ENCODE measurements around the gene TBC1D16.

TBC1D16 gene

DNA sequence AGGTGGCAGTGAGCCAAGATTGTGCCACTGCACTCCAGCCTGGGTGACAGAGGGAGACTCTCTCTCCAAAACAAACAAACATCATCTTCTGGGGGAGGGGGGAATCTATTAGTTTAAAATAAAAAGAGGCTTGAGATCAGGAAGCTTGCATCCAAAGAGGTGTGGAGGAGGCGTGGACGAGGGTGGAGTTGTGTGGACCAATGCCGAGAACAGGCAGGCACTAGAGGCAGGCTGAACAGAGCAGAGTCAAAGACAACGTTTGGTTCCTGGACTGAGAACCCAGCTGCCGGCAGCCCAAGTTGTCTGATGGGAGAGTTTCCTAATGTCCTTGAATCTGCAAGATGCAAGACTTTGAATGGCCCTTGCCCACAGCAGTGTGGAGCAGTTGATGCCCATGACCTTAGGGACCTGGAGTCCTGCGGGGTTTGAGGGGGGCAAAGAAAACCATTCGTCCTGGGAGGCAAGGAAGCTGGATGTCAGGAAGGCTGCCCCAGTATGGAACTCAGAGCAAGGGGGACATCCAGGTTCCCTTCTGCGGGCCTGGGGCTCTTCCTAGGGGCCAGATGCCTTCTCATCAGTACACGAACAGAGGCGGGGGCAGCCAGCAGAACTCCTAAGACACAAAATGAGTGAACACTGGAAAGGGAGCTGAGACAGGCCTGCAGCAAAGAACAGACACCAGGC is 9.2 kb downstream of the TBC1D16 start:
- no peak for DNase-seq (ENCODE audit: low spot score)
- FAIRE-seq = no peak

- DNase-seq (ENCODE audit: low spot score) (no peak), FAIRE-seq (no peak)
Observed at GRCh38 chr17:80025796-80026195, 9.9 kb downstream of the TBC1D16 start.

- DNase-seq (ENCODE audit: low spot score) (no peak), FAIRE-seq (no peak)
Observed at GRCh38 chr17:80025140-80025539, 10.5 kb downstream of the TBC1D16 start.

DNA sequence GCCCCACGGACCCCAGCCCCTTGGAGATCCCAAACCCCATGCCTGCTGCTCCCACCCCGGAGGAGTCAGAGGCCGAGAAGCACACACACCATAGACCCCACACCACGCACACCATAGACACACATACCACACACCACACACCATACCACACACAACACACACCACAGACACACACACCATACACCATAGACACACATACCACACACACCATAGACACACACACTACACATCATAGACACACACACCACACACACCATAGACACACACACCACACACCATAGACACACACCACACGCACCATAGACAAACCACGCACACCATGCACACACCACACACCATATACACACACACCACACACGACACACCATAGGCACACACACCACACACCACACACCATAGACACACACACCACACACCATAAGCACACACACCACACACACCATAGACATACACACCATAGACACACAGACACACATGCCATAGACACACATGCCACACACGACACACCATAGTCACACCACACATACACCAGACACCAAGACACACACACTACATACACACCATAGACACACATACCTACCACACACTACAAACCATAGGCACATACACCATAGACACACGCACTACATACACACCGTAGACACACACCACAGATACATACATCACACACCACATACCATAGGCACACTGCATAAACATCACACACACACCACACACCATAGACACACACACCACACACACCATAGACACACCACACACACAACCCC is 11.3 kb downstream of the TBC1D16 start:
- no peak for DNase-seq (ENCODE audit: low spot score)
- FAIRE-seq = peak; percentile 100

GRCh38 chr17:80023481-80024205 is 12.0 kb downstream of the TBC1D16 start:
- DNase-seq (ENCODE audit: low spot score) = no peak
- no peak for FAIRE-seq

- FAIRE-seq (peak; percentile 99), DNase-seq (ENCODE audit: low spot score) (no peak)
Observed at GRCh38 chr17:80021600-80021999, 14.1 kb downstream of the TBC1D16 start.

GRCh38 chr17:80018917-80019651 is 16.6 kb downstream of the TBC1D16 start:
- no peak for DNase-seq (ENCODE audit: low spot score)
- FAIRE-seq = no peak

DNA sequence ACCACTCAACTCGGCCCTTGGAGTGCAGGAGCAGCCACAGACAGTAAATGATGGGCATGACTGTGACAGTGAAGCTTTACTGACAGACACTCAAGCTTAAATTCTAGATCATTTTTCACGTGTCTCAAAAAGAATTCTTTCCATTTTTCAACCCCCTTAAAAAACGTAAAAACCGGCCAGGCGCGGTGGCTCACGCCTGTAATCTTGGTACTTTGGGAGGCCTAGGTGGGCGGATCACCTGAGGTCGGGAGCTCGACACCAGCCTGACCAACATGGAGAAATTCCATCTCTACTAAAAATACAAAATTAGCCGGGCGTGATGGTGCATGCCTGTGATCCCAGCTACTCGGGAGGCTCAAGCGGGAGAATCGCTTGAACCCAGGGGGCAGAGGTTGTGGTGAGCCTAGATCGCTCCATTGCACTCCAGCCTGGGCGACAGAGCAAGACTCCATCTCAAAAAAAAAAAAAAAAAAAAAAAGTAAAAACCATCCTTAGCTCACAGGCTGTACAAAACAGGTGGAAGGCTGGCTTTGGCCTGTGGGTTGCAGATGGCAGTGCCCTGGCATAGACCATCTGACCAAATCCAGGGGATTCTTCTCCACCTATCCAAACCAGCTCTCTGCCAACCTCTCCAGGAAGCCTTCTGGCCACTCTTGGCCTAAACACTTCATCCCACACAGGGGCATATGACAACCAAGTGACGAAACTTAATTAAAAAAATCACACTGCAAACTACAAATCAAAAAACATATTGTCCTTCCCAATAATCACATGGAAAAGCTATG is 18.3 kb downstream of the TBC1D16 start:
- FAIRE-seq = no peak
- DNase-seq (ENCODE audit: low spot score) = no peak

DNA sequence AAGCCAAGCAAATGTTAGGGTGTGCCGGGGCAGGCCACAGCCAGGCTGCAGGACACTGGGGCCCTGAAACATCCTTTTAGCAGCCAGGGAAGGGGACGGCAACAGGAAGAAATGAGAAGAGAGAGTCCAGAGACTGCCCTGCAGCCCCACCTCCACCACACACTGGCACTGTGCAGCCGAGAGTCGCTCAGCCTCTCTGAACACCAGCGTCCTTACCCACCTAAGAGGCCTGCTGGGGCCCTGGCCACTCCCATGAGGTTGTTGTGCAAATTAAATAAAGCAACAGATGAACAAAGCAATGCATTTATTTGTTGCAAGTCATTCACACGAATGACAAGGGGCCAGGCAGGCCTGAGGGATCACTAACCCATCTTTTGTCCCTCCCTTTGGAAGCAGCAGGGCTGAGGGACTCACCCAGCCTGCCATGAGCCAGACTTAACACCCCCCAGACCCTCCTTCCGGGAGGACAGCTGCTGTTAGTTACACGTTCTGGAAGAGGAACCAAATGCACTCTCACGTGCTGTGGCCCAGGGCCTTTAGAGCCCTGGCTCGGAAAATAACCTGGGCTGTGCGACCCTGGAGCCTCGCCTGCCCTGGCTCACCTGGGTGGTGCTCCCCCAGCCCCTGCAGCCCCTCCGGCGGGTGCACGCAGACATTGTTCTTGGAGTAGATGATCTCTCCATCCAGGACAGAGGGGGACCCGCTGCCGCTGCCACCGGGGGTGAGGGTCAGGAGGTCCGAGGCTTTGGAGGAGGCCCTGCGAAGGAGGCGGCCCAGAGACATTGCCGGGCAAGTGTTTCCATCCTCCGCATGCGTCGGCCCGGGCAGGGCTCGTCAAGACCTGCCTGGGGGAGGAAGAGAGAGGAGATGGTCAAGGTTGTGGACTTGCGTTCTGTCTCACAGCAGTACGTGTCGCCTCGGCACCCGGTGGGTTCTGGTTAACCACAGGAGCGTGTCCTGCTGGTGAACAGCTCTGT is 22.6 kb downstream of the TBC1D16 start:
- DNase-seq (ENCODE audit: low spot score) (no peak), FAIRE-seq (peak; percentile 69)

DNA sequence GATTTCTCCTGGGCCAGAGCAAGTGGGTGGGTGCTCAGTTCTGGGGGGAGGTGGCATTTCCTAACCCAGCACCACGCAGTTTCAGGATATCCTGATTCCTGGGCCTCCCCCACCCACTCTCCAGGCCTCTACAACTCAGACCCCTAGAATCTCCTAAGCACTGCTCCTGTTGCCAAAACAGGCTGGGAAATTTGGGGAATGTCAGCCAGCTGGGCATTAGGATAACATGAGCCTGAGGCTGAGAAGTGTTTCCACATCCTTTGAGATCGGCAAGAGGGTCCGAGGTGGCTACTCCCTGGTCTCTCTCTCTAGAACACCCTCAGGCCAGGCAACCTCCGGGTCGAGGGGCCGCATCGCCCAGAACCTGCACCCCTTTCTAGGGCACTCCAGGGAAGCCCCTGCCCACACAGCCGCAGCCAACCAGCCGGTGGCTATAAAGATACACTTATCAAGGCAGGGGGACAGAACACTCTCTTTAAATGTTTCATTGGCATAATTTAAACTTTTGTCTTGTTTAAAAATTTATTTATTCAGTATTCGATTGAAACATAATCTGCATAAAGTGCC is 23.6 kb downstream of the TBC1D16 start:
- FAIRE-seq = no peak
- DNase-seq (ENCODE audit: low spot score) = no peak

GRCh38 chr17:80010283-80010858 is 25.3 kb downstream of the TBC1D16 start:
- no peak for FAIRE-seq
- DNase-seq (ENCODE audit: low spot score) = no peak

DNA sequence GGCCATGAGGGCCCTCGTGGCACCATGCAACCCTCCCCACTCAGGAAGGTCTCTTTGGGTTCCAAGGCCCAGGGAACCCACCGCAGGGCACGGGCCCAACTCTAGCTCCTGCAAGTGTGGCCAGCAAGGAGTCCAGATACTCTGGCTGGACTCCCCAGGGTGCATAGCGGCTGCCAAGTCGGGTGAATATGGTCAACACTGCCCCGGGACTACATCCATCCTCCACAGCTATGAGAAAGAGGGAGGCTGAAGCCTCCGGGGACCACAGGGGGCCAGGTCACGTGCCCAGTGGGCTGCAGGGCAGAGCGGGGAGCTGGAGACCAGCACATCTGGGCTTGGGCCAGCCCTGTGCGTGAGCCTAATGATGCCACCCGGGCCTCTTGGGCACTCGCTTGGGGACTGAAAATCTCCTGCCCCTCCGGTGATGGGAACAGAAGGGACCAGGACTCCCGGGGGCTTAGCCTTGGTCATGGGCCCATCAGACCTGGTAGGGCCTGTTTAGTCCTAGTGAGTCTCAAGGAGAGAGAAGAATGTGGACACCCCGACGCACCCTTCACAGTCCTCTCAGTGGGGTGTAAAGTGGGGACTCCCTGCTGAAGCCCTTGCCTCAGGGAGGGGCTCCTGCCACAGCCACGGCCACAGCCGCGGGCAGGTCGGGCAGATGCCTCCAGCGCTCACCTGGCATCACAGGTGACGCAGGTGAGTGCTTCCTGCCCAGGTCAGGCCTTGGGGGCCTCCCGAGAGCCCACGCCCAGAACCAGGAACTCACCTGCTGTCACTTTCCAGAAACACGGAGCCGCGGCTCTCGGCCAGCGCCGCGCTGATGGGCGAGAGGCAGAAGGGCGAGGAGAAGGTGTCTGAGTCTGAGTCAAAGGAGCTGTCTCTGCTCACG is 26.0 kb downstream of the TBC1D16 start:
- FAIRE-seq = no peak
- no peak for DNase-seq (ENCODE audit: low spot score)

- no peak for FAIRE-seq
- no peak for DNase-seq (ENCODE audit: low spot score)
Observed at GRCh38 chr17:80008848-80009247, 26.8 kb downstream of the TBC1D16 start.

DNA sequence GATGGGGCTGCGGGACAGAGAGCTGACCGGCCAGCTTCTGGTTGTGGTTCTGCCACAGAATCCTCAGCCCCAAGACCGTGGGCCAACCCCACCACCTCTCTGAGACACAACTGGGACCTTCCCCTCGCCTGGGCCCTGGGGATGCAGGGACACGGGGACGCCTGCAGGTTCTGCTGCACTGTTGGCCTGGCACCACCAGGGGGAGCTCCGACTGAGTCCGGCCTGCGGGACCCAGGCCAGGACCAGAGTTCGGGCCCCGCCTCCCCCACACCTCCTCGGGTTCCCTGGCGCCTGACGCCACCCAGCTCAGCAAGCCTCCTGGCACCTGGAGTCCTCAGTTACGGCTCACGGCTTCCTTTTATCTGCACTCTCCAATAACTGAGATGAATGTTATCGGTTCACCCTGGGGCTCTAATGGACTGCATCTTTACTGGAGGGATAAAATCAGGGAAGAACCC is 27.3 kb downstream of the TBC1D16 start:
- FAIRE-seq = no peak
- peak; percentile 93 for DNase-seq (ENCODE audit: low spot score)

GRCh38 chr17:80007939-80008338 is 27.7 kb downstream of the TBC1D16 start:
- no peak for FAIRE-seq
- no peak for DNase-seq (ENCODE audit: low spot score)

DNA sequence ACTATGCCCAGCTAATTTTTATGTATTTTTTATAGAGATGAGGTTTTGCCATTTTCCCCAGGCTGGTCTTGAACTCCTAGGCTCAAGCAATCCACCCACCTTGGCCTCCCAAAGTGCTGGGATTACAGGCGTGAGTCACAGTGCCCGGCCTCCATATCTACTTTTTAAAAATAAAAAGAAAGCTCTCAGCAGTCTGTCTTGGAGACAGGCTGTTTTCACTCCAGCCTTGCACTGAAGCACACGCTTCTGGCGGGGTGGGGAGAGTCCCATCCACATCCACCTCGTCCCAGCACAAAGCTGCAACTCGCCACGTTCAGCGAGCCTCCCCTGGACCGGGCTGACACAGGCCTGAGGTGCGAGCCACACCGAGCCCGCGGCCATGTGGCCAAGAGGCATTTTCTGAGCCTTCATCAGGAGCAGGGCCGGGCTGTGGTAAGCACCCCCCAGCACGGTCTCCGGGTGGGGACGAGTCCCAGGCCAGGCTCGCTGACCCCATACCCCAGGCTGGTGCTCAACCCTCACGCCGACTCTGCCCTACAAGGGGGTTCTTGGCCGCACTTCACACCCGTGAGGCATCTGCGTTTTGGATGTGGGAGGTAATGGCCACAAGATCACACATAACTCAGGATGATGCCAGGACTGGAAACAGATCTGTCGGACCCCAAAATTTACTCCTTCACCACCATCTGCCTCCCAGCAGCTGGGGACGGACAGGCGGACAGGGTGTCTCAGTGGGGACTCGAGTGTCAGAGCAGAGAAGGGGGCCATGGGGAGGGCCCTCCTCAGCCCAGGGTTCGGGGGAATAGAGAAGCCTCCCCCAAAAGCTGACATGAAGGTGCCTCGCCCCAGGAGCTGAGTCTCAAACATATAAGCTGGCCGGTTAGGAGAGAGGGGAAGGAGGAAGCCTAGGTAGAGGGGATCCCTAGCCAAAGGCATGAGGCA is 28.6 kb downstream of the TBC1D16 start:
- DNase-seq (ENCODE audit: low spot score) (no peak), FAIRE-seq (peak; percentile 65)

DNA sequence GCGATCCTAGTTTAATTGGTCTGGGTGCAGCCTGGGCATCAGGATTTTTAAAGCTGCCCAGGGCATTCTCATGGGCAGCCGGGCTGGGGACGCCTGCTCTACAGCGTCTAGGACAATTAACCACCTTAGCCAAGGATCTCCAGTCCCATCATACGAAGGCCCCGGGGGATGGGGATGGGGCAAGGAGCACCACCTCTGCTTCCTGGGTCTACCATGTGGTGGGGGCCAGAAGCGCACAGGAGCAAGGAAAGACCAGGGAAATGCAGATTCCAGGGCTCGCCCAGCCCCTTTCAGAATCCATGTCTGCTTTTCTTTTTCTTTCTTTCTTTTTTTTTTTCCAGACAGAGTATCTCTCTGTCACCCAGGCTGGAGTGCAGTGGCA is 29.3 kb downstream of the TBC1D16 start:
- DNase-seq (ENCODE audit: low spot score) = no peak
- no peak for FAIRE-seq

All from urothelium cell line (cell line).